Activated CD8-positive, alpha-beta memory T cell treated with anti-CD3 and anti-CD28 coated beads for 48 hours (primary cell): ENCODE measurements around the gene SH3BP1.
"Not testable (repeated sequence)": the region's sequence is repeated elsewhere in the genome, so short reads cannot be mapped to it uniquely, and the experiment has no call there.

Experiments
- DNase-seq, 3 experiments: peaks; one replicate each; pipeline ENCODE4 v3.0.0-alpha.2; 2020; ENCODE audit warnings: low read depth in 2 of 3, low spot score in 2 of 3

SH3BP1 gene

GRCh38 chr22:37639070-37639760 lies at the start of gene SH3BP1:
TSS of gene SH3BP1 (plus strand) at chr22:37639669. CDS start at chr22:37639788, 119 bp downstream.
- no peak for DNase-seq

- DNase-seq: not testable (repeated sequence)
These were observed 48.4 kb upstream of the SH3BP1 start for GRCh38 chr22:37591081-37591480.

- no peak for DNase-seq
These were observed 47.6 kb upstream of the SH3BP1 start for GRCh38 chr22:37591823-37592404.

- no peak for DNase-seq
These were observed 45.2 kb upstream of the SH3BP1 start for GRCh38 chr22:37594237-37594636.

GRCh38 chr22:37599153-37599552 lies 40.3 kb upstream of the SH3BP1 start:
- no peak for DNase-seq

GRCh38 chr22:37601203-37601539 lies 38.3 kb upstream of the SH3BP1 start:
- no peak for DNase-seq

GRCh38 chr22:37601540-37602442 lies 37.7 kb upstream of the SH3BP1 start:
- DNase-seq: no peak

GRCh38 chr22:37602546-37603277 lies 36.8 kb upstream of the SH3BP1 start:
- DNase-seq: not testable (repeated sequence)

GRCh38 chr22:37604074-37604473 lies 35.4 kb upstream of the SH3BP1 start:
- no peak for DNase-seq

GRCh38 chr22:37604875-37605274 lies 34.6 kb upstream of the SH3BP1 start:
- no peak for DNase-seq

GRCh38 chr22:37607010-37607934 lies 32.2 kb upstream of the SH3BP1 start:
- DNase-seq: peak; percentile 77 to 93 (median 90)

GRCh38 chr22:37607935-37608476 lies 31.5 kb upstream of the SH3BP1 start:
- no peak for DNase-seq

GRCh38 chr22:37608477-37609239 lies 30.8 kb upstream of the SH3BP1 start, which contains the start of gene GGA1:
TSS of gene GGA1 (plus strand) at chr22:37608834. CDS start at chr22:37608861, 27 bp downstream.
- peak; percentile 87 to 92 (median 92) for DNase-seq

GRCh38 chr22:37609240-37610152 lies 30.0 kb upstream of the SH3BP1 start:
- DNase-seq: no peak

GRCh38 chr22:37610153-37610475 lies 29.4 kb upstream of the SH3BP1 start:
- DNase-seq: not testable (repeated sequence)

- DNase-seq: no peak
These were observed 28.9 kb upstream of the SH3BP1 start for GRCh38 chr22:37610480-37611129.

- DNase-seq: no peak
These were observed 28.3 kb upstream of the SH3BP1 start for GRCh38 chr22:37611207-37611606.
